Measurements from ENCODE around the gene UBE4B. TPM values are rescaled to one million over a fixed set of nuclear protein-coding genes. Genes with fewer than 3 reads are reported as not detected.
"Not testable (repeated sequence)": the region's sequence is repeated elsewhere in the genome, so short reads cannot be mapped to it uniquely, and the experiment has no call there.

Gene UBE4B
- total RNA-seq, 1 experiment from 2014 or later, result 28.1 TPM

DNA sequence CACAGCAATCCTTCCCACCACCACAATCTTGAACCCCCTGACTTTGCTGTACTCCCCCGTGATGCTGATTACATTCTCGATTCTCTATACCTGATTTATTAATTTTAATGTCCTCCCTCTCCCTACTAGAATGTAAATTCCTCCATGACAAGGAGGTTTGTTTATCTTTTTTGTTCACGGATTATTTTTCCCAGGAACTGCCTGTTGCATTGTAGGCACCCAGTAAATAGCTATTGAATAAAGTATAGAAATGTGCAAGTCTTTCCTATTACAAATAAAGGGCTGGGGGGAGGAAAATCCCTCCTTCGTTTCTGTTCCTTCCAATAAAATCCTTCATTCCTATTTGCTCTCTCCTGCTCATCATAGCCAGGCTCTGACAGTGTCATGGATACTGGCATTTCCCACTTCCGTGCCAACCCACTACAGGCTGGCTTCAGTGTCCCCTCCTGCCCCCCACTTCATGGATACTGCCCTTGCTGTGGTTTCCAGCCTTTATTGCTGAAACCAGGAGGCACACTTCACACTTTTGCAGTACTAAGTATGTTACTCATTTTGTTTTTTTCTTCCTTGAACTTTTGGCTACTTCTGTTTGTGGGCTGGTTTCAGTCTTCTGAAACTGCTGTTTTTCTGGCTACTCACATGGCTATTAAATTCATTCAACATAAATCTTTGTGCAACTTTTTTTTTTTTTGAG lies 185.1 kb downstream of the UBE4B start:
- CTCF ChIA-PET, result no interaction called here
- TF ChIP-seq, protein P1, sequence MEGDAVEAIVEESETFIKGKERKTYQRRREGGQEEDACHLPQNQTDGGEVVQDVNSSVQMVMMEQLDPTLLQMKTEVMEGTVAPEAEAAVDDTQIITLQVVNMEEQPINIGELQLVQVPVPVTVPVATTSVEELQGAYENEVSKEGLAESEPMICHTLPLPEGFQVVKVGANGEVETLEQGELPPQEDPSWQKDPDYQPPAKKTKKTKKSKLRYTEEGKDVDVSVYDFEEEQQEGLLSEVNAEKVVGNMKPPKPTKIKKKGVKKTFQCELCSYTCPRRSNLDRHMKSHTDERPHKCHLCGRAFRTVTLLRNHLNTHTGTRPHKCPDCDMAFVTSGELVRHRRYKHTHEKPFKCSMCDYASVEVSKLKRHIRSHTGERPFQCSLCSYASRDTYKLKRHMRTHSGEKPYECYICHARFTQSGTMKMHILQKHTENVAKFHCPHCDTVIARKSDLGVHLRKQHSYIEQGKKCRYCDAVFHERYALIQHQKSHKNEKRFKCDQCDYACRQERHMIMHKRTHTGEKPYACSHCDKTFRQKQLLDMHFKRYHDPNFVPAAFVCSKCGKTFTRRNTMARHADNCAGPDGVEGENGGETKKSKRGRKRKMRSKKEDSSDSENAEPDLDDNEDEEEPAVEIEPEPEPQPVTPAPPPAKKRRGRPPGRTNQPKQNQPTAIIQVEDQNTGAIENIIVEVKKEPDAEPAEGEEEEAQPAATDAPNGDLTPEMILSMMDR (IDR thresholded peaks at IDR 0.05; ENCODE audit: unreplicated experiment), result no peak
- intact Hi-C loops (cut with micrococcal nuclease; ENCODE audit: unreplicated experiment), result no loop called here
- H3K4me3 Mint-ChIP-seq (ENCODE audit: low read depth, unreplicated experiment), result no peak overlapping the region
- H3K36me3 Mint-ChIP-seq (ENCODE audit: insufficient read depth, unreplicated experiment), result no peaks in the 10 kb centered on the region
- no peaks in the 10 kb centered on the region for H3K9me3 Mint-ChIP-seq (ENCODE audit: low read depth, unreplicated experiment)
- H3K4me1 Mint-ChIP-seq (ENCODE audit: low read depth, unreplicated experiment), result peaks cover 15% of the 10 kb centered on the region
- no TSS peak for BruUV-seq (replicated peaks)
- no peak overlapping the region for H3K27ac Mint-ChIP-seq (ENCODE audit: unreplicated experiment)
- no peak for DNase-seq
- no peaks in the 10 kb centered on the region for H3K27me3 Mint-ChIP-seq (ENCODE audit: unreplicated experiment)

DNA sequence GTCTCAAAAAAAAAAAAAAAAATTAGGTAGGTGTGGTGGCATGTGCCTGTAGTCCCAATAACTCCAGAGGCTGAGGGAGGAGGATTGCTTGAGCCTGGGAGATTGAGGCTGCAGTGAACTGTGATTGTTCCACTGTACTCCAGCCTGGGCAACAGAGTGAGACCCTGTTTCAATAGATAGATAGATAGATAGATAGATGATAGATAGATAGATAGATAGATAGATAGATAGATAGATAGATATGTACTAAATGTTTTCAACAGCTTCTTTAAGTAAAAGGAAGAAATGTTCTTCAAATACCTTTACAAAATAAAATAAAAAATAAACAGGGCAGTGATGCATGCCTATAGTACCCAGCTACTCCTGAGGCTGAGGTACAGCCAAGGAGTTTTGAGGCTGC lies 187.4 kb downstream of the UBE4B start:
- intact Hi-C loops (cut with micrococcal nuclease; ENCODE audit: unreplicated experiment), result no loop called here
- Mint-ChIP-seq H3K4me3 (ENCODE audit: low read depth, unreplicated experiment) (no peak overlapping the region), H3K27ac (ENCODE audit: unreplicated experiment) (no peak overlapping the region), H3K27me3 (ENCODE audit: unreplicated experiment) (no peaks in the 10 kb centered on the region), H3K9me3 (ENCODE audit: low read depth, unreplicated experiment) (no peaks in the 10 kb centered on the region), H3K36me3 (ENCODE audit: insufficient read depth, unreplicated experiment) (no peaks in the 10 kb centered on the region), H3K4me1 (ENCODE audit: low read depth, unreplicated experiment) (peaks cover 15% of the 10 kb centered on the region)
- TF ChIP-seq, protein P1 (IDR thresholded peaks at IDR 0.05; ENCODE audit: unreplicated experiment), result no peak
- no TSS peak for BruUV-seq (replicated peaks)
- DNase-seq, result no peak
- CTCF ChIA-PET, result no interaction called here

DNA sequence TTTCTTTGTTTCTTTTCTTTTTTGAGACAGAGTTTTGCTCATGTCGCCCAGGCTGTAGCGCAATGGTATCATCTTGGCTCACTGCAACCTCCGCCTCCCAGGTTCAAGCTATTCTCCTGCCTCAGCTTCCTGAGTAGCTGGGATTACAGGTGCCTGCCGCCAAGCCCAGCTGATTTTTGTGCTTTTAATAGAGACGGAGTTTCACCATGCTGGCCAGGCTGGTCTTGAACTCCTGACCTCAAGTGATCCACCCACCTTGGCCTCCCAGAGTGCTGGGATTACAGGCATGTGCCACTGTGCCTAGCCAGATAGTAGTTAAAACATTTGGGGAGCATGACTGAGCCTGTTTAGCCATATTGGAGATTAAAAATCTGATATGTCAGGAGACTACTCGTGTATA lies 187.9 kb downstream of the UBE4B start:
- H3K36me3 Mint-ChIP-seq (ENCODE audit: insufficient read depth, unreplicated experiment); CTCF ChIA-PET; H3K9me3 Mint-ChIP-seq (ENCODE audit: low read depth, unreplicated experiment); H3K27me3 Mint-ChIP-seq (ENCODE audit: unreplicated experiment); BruUV-seq (replicated peaks); H3K4me3 Mint-ChIP-seq (ENCODE audit: low read depth, unreplicated experiment); intact Hi-C loops (cut with micrococcal nuclease; ENCODE audit: unreplicated experiment); H3K27ac Mint-ChIP-seq (ENCODE audit: unreplicated experiment); DNase-seq: not testable (repeated sequence)
- peaks cover 15% of the 10 kb centered on the region for H3K4me1 Mint-ChIP-seq (ENCODE audit: low read depth, unreplicated experiment)

DNA sequence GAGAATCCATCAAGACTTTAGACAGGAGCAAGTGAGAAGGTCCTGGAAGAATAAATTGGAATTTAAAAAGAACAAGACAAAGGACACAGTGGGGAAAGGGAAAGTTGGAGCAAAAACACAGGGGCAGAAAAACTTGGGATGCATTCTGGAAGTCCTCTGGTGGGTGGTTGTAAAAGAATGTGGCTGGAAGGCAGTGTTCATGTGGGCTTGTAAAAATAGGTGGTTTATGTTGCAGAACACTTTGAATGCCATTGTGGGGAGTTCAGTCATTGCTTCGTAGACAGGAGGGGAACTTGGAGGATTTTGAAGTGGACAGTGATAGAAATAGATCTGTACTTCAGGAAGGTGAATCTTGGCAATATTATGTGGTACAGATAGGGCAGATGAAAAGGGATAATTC lies 192.8 kb downstream of the UBE4B start:
- DNase-seq, result no peak
- TF ChIP-seq, protein P1 (IDR thresholded peaks at IDR 0.05; ENCODE audit: unreplicated experiment), result no peak
- intact Hi-C loops (cut with micrococcal nuclease; ENCODE audit: unreplicated experiment), result no loop called here
- no peaks in the 10 kb centered on the region for H3K36me3 Mint-ChIP-seq (ENCODE audit: insufficient read depth, unreplicated experiment)
- no peaks in the 10 kb centered on the region for H3K9me3 Mint-ChIP-seq (ENCODE audit: low read depth, unreplicated experiment)
- CTCF ChIA-PET, result no interaction called here
- peaks cover 9% of the 10 kb centered on the region for H3K4me1 Mint-ChIP-seq (ENCODE audit: low read depth, unreplicated experiment)
- no peaks in the 10 kb centered on the region for H3K27me3 Mint-ChIP-seq (ENCODE audit: unreplicated experiment)
- H3K27ac Mint-ChIP-seq (ENCODE audit: unreplicated experiment), result no peak overlapping the region
- no peak overlapping the region for H3K4me3 Mint-ChIP-seq (ENCODE audit: low read depth, unreplicated experiment)
- BruUV-seq (replicated peaks), result no TSS peak

DNA sequence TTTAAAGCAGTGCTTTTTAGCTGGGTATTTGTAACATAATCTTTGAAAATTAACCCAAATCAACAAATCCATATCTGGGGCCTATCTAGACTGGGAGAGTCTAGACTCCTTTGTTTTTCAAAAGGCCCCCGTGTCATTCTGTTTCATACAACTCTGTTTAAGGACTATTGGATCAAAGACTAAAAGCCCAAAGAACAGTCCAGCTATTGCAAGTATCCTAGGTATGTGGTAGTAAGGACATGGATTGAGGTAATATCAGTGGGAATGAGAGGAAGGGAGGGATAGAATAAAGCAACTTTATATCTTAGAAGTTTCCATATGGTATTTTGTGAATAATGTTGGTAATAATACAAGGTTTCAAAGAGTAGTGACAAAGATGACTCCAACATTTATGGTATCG lies 195.8 kb downstream of the UBE4B start:
- Mint-ChIP-seq H3K4me1 (ENCODE audit: low read depth, unreplicated experiment) (peaks cover 9% of the 10 kb centered on the region), H3K9me3 (ENCODE audit: low read depth, unreplicated experiment) (no peaks in the 10 kb centered on the region), H3K27me3 (ENCODE audit: unreplicated experiment) (no peaks in the 10 kb centered on the region), H3K27ac (ENCODE audit: unreplicated experiment) (no peak overlapping the region), H3K36me3 (ENCODE audit: insufficient read depth, unreplicated experiment) (no peaks in the 10 kb centered on the region), H3K4me3 (ENCODE audit: low read depth, unreplicated experiment) (no peak overlapping the region)
- BruUV-seq (replicated peaks), result no TSS peak
- CTCF ChIA-PET, result interaction anchor here (0.5 kb wide), 1 partner anchor 33 kb away, joined by 3 read pairs; no protein-coding TSS in a partner anchor
- no peak for DNase-seq
- TF ChIP-seq, protein P1 (IDR thresholded peaks at IDR 0.05; ENCODE audit: unreplicated experiment), result no peak
- intact Hi-C loops (cut with micrococcal nuclease; ENCODE audit: unreplicated experiment), result no loop called here

All from Calu3 (cell line).